HEK293T (cell line): ENCODE data around the gene PNPO.
"Not testable (repeated sequence)": the region's sequence is repeated elsewhere in the genome, so short reads cannot be mapped to it uniquely, and the experiment has no call there.

ENCODE experiments used
- CTCF ChIA-PET: fragments of 350-600 bp; formaldehyde crosslinking; extraction: SDS; loops from one replicate; lab custom pipeline; 2021; ENCODE audit warnings: antibody characterized with exemption, inconsistent platforms; lab: Yijun Ruan, JAX
- POLR2A ChIA-PET: fragments of 350-600 bp; formaldehyde crosslinking; extraction: SDS; loops from one replicate; lab custom pipeline; 2020; ENCODE audit warnings: antibody characterized with exemption, inconsistent platforms; lab: Yijun Ruan, JAX
- DNase-seq: peaks from one replicate; pipeline ENCODE4 v3.0.0; 2012; ENCODE audit warnings: mixed read lengths; ENCODE audit errors: extremely low spot score
- ARNT ChIP-seq: fragments of 450-650 bp; IDR thresholded peaks from 2 replicates; pipeline ENCODE4 v1.6.1; 2017; ENCODE audit warnings: mild to moderate bottlenecking
- BHLHE40 ChIP-seq: fragments of 450-650 bp; IDR thresholded peaks from 2 replicates; pipeline ENCODE4 v1.6.1; 2016; ENCODE audit warnings: mild to moderate bottlenecking, moderate library complexity, borderline replicate concordance
- CTBP1 ChIP-seq: fragments of 450-650 bp; IDR thresholded peaks from 2 replicates; pipeline ENCODE4 v1.6.1; 2016; ENCODE audit warnings: borderline replicate concordance
- ELF4 ChIP-seq: fragments of 450-650 bp; IDR thresholded peaks from 2 replicates; pipeline ENCODE4 v1.6.1; 2017; ENCODE audit warnings: antibody characterized with exemption
- FOXK2 ChIP-seq: fragments of 450-650 bp; IDR thresholded peaks from 2 replicates; pipeline ENCODE4 v1.6.1; 2016; ENCODE audit warnings: mild to moderate bottlenecking
- FOXM1 ChIP-seq: fragments of 450-650 bp; IDR thresholded peaks from 2 replicates; pipeline ENCODE4 v1.6.1; 2017; ENCODE audit warnings: mild to moderate bottlenecking, borderline replicate concordance
- HDGF ChIP-seq: fragments of 450-650 bp; IDR thresholded peaks from 2 replicates; pipeline ENCODE4 v1.6.1; 2017; ENCODE audit warnings: antibody characterized with exemption, borderline replicate concordance
- L3MBTL2 ChIP-seq: fragments of 450-650 bp; conservative IDR thresholded peaks from 2 replicates; pipeline ENCODE4 v1.6.1; 2016; ENCODE audit warnings: mild to moderate bottlenecking
- LEF1 ChIP-seq: fragments of 450-650 bp; IDR thresholded peaks from 2 replicates; pipeline ENCODE4 v1.6.1; 2017; ENCODE audit warnings: mild to moderate bottlenecking, borderline replicate concordance
- NFRKB ChIP-seq: fragments of 450-650 bp; IDR thresholded peaks from 2 replicates; pipeline ENCODE4 v1.6.1; 2016; ENCODE audit warnings: mild to moderate bottlenecking, moderate library complexity
- SP1 ChIP-seq: fragments of 450-650 bp; IDR thresholded peaks from 2 replicates; pipeline ENCODE4 v1.6.1; 2017
- SUZ12 ChIP-seq: fragments of 450-650 bp; IDR thresholded peaks from 2 replicates; pipeline ENCODE4 v1.6.1; 2016; ENCODE audit warnings: mild to moderate bottlenecking
- TARDBP ChIP-seq: fragments of 450-650 bp; IDR thresholded peaks from 2 replicates; pipeline ENCODE4 v1.6.1; 2016
- ZNF384 ChIP-seq: fragments of 450-650 bp; IDR thresholded peaks from 2 replicates; pipeline ENCODE4 v1.6.1; 2016
- TF ChIP-seq, protein P1 (sequence below): fragments of 450-650 bp; IDR thresholded peaks from 2 replicates; pipeline ENCODE4 v1.6.1; 2016

PNPO gene

DNA sequence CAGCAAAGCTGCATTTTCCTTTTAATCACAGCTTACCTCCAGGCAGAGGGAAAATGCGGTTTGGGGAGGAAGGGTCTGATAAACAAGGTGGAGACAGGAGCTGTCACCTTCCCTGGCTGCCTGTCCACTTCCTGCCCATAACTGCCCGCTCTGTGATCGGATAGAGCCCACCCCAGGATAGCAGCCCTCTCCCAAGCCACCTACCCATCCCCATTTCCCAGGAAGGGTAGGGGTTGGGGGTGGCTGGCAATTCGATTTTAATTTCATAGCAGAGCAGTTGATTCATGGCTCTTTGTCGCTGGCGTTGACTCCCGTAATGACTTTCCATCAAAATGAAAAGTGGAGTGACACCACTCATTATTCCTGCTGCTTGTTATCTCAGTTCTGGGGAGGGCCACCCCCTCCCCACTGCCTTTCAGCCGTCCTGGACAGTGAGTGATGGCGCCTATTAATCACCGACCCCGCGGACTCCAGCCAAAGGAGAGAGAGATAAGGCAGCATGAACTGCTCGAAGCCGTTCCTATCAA lies 40.8 kb downstream of the PNPO start:
- CTCF ChIA-PET, result interaction anchor here (1.0 to 1.7 kb wide), 2 partner anchors 11 to 29 kb away, joined by 3 to 7 read pairs; no protein-coding TSS in a partner anchor
- TF ChIP-seq LEF1 (no peak), ARNT (no peak)
- TF ChIP-seq, protein P1, sequence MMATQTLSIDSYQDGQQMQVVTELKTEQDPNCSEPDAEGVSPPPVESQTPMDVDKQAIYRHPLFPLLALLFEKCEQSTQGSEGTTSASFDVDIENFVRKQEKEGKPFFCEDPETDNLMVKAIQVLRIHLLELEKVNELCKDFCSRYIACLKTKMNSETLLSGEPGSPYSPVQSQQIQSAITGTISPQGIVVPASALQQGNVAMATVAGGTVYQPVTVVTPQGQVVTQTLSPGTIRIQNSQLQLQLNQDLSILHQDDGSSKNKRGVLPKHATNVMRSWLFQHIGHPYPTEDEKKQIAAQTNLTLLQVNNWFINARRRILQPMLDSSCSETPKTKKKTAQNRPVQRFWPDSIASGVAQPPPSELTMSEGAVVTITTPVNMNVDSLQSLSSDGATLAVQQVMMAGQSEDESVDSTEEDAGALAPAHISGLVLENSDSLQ, result peak; percentile 70
- POLR2A ChIA-PET, result interaction anchor here (1.2 to 1.7 kb wide), 3 partner anchors 11 to 151 kb away, joined by 3 to 11 read pairs (median 5); partner anchors contain the start of genes CDK5RAP3, LRRC46, MRPL10 and SP2
- DNase-seq, result no peak

DNA sequence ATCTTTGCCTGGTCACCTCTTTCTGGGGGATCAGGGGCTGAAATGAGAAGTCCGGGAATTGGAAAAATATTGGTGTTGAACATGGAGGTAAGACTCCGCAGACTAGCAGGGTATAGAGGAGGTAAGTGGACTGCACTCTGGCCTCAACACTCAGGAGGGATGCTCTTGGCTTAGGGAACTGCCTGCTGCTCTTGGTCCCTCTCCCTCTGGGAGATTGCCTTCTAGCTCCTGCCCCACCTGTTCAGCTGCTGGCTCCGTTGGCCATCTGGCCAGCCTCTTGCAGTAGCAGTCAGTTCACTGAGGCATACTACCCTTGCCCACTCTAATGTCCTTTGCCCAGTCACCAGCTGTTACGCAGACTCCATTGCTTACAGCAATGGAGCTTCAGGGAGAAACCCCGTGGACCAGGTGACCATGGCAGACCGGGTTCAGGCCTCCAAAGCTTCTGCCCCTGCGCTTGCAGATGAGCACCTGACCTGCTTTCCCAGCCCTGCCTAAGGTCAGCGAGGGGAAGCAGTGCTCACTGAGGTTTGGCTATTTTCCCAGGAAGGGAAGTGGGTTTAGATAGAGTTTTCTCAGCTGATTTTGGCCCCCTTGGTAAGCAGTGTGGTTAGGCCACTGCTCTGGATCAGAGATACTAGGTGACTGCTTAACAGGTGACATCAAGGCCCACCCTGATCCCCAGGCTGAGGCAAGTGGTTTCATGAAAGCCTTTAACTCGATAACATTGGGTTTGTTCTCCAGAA lies 41.4 kb downstream of the PNPO start:
- POLR2A ChIA-PET, result interaction anchor here (1.2 to 1.7 kb wide), 5 partner anchors 10 to 151 kb away, joined by 3 to 11 read pairs (median 4); partner anchors contain the start of genes CDK5RAP3, LRRC46, MRPL10 and PNPO
- no peak for TF ChIP-seq BHLHE40
- no peak for TF ChIP-seq L3MBTL2
- TF ChIP-seq HDGF, result no peak
- CTCF ChIA-PET, result interaction anchor here (1.0 to 1.7 kb wide), 2 partner anchors 10 to 28 kb away, joined by 3 to 7 read pairs; no protein-coding TSS in a partner anchor
- no peak for DNase-seq

DNA sequence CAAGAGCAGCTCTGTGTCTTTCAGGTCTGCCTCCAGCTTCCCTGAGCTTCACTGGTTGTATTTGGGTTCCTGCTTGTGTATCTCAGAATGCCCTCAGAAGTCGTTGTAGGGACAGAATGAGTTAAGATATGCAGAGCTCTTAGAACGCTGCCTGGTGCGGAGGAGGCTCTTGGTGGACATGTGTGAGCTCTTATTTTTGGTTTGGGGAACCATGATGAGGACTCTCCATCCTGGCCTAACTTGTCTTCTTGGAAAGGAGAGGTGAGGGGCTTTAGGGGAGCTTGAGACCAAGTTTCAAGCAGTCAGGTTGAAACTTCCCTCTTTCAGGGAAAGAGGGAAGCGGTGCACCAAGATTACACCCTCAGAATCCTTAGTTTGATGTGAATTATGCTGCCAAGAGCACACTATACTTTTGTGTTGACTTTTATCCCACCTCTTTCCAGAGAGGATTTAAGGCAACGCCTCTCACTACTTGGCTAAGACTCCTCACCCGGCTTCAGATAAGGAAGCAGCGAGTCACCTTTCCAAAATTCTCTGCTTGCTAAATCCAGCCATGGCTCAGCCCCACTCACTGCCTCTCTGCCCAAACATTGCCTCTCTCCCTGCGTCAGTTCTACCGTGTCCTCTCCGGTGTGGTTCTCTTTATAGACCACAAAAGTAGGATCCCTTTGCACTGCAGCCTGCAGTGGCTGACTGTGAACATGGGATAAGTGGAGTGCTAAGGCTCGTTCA lies 42.3 kb downstream of the PNPO start:
- POLR2A ChIA-PET, result interaction anchor here (1.0 to 1.7 kb wide), 6 partner anchors 9 to 152 kb away, joined by 3 to 11 read pairs (median 4); partner anchors contain the start of genes CDK5RAP3, LRRC46, MRPL10 and PNPO
- TF ChIP-seq LEF1 (no peak), ARNT (no peak), NFRKB (no peak), L3MBTL2 (no peak), ZNF384 (no peak), CTBP1 (no peak), SUZ12 (no peak), HDGF (no peak), TARDBP (no peak), ELF4 (no peak), SP1 (no peak)
- CTCF ChIA-PET, result interaction anchor here (0.7 to 1.7 kb wide), 3 partner anchors 26 to 35 kb away, joined by 3 to 7 read pairs (median 4); no protein-coding TSS in a partner anchor
- DNase-seq, result no peak

DNA sequence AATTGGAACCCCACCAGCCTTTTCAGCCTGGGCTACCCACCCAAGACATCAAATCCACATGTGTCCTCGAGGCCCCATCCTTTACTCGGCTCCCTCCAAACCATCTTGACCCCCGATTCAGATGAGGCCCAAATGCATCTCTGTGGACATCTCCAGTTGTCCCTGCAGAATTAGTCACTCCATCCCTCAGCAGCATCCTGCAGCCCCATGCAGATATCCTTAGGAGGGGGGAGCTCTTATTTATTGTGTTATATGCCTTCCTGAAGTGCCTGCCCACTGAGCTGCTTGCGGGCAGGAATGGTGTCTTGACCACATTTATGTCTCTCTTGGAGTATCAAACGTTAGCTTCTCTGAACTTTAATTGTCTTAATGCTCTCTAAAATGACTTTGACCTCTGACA lies 45.1 kb downstream of the PNPO start:
- TF ChIP-seq FOXK2 (no peak), TARDBP (no peak), SUZ12 (no peak), ZNF384 (no peak)
- CTCF ChIA-PET, result interaction anchor here (0.6 to 1.6 kb wide), 5 partner anchors 8 to 41 kb away, joined by 3 to 5 read pairs (median 3); no protein-coding TSS in a partner anchor
- DNase-seq, result no peak
- POLR2A ChIA-PET, result interaction anchor here (1.5 kb wide), 1 partner anchor 45 kb away, joined by 3 read pairs; the partner anchor contains the start of gene PNPO

DNA sequence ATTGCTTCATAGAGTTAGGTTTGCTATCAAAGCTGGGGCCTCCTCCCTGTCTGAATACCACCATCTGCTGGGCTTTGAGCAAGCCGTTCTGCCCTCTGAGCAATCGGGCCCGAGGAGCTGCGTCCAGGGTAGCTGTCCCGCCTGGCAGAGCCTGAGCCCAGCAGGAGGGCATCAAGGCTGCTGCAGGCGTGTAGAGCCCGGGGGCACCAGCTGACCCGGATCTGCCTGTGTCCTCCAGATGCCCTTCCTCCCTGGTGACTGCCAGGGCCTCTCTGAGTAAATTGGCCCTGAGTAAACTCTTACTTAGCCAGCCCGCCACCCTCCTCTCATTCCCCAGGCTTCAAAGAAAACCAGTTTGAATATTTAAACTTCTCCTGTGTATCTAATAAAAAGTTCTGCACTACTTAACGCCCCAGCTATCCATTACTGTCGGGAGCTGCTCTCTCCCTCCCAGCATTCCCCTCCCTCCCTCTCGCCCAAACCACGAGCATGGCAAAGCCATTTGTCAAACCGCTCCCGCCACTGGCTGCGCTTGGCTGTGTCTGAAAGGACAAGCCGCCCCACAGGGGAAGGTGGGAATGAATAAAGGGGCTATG lies 46.0 kb downstream of the PNPO start:
- ChIA-PET CTCF (interaction anchor here (0.5 to 1.6 kb wide), 4 partner anchors 9 to 391 kb away, joined by 3 to 5 read pairs (median 3); no protein-coding TSS in a partner anchor), POLR2A (interaction anchor here (1.5 kb wide), 1 partner anchor 46 kb away, joined by 3 read pairs; the partner anchor contains the start of gene PNPO)
- DNase-seq, result no peak
- peak; percentile 47; the same call in 1 of the 2 replicates for TF ChIP-seq L3MBTL2
- no peak for TF ChIP-seq SUZ12
- TF ChIP-seq, protein P1, result peak; percentile 66

DNA sequence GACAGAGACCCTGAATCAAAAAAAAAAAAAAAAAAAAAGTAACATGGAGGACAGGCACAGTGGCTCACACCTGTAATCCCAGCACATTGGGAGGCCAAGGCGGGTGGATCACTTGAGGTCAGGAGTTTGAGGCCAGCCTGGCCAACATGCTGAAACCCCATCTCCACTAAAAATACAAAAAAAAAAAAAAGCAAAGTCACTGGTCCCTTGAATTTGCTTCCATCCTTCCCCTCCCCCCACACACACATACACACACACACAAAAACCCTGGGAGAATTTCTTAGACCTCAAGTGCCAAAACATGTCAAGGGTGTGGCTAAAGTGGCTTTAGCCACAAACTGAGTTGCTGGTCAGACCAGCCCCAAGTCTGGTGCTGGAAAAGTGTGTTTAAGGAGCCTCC lies 47.1 kb downstream of the PNPO start:
- POLR2A ChIA-PET, DNase-seq: not testable (repeated sequence)
- CTCF ChIA-PET, result interaction anchor here (1.2 kb wide), 1 partner anchor 23 kb away, joined by 3 read pairs; no protein-coding TSS in a partner anchor

DNA sequence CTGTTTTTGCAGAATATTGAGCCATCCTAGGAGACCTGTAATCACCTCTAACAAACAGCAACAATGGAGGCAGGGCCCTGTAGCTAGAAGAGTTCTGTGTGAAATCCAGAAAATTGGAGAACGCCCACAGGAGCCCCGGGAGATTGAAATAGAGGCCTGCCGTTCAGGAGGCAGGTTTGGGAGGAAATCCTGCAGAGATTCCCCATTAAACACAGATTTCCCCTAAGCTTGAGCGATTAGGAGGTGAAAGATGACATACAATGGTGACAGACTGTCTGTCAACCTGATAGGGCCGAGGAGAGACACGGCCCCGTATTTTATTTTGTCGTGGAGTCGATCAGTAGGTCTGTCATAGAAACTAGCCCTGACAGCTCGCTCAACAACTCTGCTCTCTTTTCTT lies 47.8 kb downstream of the PNPO start:
- DNase-seq, result no peak
- CTCF ChIA-PET, result interaction anchor here (0.5 kb wide), 1 partner anchor 22 kb away, joined by 3 read pairs; no protein-coding TSS in a partner anchor
- no peak for TF ChIP-seq FOXM1
- no peak for TF ChIP-seq LEF1
- no peak for TF ChIP-seq TARDBP
- TF ChIP-seq, protein P1, result peak; percentile 26; the same call in 1 of the 2 replicates
- TF ChIP-seq SUZ12, result no peak
- POLR2A ChIA-PET, result no interaction called here
